NOMO-1 treated with dmso at 0.1 percent for 144 hours (cell line): ENCODE results near the gene RPE.

ENCODE experiments used
- DNase-seq: peaks from one replicate; lab custom pipeline; 2025; ENCODE audit not compliant: unreplicated experiment; lab: John Stamatoyannopoulos, UW

The RPE gene

DNA sequence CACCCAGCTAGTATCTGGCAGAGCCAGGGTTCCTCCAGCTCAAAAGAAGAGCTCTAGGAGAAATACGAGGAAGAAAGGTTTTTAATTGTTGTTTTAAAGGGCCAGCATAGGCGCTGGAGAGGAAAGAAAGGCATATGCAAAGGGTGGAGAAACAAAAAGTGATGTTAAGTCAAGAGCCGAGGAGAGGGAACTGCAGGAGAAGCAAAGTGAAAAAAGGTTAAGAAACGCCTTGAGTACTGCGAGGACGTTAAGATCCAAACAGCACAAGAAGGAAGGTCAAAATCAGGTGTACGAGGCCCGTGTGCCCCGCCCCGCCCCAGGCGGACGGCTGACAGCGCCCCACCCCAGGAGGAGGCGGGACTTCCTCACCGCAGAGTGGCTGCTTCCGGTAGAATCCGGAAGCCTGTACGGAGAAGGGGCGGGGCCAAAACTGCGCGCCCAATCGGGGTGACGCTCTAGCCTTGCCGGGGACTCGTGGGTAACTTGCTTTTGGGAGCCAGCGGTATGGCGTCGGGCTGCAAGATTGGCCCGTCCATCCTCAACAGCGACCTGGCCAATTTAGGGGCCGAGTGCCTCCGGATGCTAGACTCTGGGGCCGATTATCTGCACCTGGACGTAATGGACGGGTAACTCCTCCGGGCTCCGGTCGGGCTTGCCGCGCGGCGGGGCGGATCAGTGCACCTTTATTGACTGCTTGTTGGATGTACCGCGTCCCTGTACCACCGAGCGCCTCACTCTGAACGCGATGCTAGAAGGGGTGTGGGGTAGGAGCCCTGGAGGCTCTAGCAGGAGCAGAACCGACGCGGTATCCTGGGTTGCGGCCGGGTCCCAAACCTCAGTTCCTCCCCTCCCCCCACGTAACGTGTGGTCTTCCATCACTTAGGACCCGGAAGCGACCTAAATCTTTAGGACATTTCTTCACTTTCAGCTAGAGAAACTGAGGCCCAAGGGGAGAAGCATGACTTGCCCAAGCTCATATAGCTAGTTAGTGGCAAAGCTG, at the start of gene RPE:
TSS of gene RPE (plus strand) at position 481 of the 1,000 bp plus-strand sequence. CDS start at position 505, 24 bp downstream.
- DNase-seq, result peak; percentile 94

DNA sequence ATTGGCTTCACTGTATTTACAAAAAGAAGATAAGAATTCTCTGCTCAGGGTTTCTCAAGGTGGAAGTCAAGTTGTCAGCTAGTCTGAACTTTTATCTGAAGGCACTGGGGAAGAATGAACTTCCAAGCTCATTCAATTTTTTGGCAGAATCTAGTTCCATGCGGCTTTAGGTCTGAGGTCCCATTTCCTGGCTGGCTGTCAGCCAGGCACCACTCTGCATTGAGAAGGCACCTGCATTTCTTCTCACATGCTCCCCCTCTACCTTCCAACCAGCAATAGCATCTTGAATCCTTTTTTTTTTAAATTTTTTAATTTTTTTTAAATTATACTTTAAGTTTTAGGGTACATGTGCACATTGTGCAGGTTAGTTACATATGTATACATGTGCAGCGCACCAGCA, 46.2 kb upstream of the RPE start:
- no peak for DNase-seq

DNA sequence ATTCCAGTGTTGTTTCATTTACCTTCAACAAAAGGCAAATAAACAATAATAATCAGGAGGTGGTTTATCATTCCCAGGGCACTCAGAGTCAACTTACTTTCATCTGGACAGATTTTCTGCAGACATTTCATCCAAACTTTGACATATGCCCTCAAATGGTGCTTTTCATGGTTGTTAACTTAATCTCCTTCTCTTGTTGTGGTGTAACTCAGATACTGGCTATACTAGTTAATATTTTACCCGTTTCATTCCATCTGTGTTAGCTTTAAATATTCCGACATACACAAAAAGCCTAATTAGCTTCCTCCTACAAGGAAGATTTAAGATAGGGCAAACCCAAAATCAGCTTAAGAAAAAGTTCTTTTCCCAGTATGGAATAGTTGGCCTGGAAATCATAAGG, 44.4 kb upstream of the RPE start:
- no peak for DNase-seq

- no peak for DNase-seq
Observed at GRCh38 chr2:209960045-209960444, 42.4 kb upstream of the RPE start.

DNA sequence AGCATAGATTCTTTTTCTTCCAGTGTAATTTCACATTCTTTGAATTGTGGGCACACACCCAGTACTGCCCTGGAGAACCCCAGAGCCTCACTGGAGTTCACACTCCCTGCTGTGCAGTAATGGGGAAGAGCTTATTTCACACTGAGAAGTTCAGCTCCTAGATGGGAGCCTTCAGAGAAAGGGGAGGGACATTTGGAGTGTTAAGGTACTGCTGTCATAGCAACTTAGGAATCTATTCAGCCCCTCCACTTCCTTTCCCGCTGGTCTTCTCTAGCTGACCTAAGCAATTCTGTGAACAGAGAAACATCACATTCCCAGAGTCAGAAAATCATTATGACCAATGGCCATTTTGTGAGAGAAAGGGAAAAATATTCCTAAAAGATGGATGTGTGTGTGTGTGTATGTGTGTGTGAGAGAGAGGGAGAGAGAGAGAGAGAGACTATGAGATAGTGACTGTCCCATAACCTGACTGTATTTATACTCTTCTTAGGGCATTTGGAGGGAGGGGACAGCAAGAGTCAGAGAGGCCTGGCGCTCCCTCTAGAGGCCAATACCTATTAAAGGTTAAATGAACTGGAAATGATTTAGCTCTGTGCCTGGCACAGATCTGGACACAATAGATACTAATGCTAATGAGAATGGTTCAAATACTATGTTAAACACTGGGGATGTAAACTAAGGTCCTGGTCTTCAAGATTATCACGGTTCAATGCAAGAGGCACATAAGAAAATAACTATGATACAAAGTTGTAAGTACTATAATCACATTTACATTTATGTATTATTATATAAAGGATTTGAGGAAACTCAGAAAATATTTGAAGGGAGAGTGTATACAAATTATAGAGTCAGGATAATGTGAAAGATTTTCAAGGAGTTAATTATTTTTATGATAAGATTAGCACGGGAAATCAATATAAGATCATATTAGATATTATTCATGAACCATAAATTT, 41.5 kb upstream of the RPE start:
- peak; percentile 61 for DNase-seq

DNA sequence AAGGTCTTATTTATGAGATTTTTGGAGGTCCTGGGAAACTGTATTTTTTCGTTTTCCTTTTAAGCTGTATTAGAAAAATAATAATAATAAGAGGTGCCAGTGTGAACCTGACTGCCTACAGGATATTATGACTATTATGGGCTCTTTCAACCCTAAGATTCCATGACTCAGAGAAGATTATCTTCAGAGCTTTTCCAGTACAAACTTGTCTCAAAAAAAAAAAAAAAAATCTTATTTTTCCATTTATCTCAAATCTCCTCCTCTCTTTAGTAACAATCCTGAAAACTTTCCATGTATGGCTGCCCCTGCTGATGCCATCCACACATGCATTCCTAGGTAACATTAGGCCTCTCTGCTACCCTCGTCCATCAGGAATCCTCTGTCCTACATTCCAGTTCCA, 36.7 kb upstream of the RPE start:
- no peak for DNase-seq

GRCh38 chr2:209969692-209970091, 32.7 kb upstream of the RPE start:
- no peak for DNase-seq

DNA sequence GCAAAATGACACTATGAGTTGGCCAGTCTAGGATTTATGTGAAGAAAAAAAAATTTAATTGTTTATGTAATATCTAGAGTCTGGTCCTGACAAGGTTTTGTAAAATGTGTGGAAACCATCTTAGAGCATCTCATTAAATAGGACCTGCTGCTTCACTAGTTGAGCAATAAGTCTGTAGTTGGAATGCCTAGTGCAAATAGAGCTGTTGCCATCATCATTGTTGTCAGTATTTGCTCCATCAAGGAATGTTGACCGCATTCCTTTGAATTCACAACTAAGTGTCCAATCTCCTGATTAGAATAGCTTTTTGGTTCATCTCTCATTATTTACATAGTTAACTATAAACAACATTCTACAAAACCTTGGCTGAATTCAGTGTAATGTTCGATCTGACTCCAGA, 32.2 kb upstream of the RPE start:
- DNase-seq, result no peak

- DNase-seq, result no peak
Observed at GRCh38 chr2:209970711-209971110, 31.7 kb upstream of the RPE start.

- DNase-seq, result no peak
Observed at GRCh38 chr2:209973328-209973727, 29.1 kb upstream of the RPE start.

DNA sequence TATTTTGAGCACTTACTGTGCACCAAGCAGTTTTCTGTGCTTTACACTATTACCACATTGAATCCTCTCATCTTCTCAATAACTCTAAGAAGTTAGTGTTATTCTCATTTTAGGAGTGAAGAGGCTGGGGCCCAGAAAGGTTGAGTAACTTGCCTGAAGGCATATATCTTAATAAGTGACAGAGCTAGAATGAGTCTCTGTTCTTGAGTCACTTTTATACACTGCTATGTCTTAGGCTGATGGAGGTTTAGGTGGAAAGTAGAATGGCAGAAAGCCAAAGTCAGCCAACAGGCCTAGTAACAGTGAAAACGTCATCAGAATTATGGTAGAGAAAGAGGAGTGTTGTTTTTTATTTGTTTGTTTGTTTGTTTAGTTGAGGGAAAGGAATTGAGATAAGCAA, 27.9 kb upstream of the RPE start:
- DNase-seq, result no peak

DNA sequence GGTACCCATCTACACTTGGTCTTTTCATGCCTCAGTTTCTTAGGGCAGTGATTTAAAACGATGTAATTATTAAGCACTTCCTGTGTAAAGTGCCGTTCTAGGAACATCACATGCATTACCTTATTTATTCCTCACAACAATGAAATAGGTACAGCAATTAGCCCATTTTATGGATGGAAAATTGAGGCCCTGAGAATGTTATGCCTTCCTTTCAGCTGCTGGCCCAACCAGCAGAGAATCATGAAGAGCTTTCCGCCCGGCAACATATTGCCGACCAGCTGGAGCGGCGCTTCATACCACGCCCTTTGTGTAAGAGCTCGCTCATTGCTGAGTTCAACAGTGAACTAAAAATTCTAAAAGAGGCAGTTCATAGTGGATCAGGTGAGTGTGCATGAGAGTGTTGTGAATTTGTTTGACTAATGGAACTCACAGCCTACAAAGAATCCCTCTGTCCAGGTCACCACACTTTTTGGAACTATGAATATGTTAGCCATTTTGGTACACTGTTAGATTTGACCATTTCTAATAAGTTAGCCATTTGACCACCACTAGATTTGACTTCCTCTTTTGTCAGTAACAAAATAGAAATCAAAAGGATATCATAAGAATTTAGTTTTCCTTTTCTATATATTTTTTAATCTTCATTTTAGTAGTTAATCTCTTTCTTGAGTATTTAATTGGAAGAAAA, 25.6 kb upstream of the RPE start:
- peak; percentile 13 for DNase-seq

- DNase-seq, result peak; percentile 40
Observed at GRCh38 chr2:209977386-209978239, 24.8 kb upstream of the RPE start.

DNA sequence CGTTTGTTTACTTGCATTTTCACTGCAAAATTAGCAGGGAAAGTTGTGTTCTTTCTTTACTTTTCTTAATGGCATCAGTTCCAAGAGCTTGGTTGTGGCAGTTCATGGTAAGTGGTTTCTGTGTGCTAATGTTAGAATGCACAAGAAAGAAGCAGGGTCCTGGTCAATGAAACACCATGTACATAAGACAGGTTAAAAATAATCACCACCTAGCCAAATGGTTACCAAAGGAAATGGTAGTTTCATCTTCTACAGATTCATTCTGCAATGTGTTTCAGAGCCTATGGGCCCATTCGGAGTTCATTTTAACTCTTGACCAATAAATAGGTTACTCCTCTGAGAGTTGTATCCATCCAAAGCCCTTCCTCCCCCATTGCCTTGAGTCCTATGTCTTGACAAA, 18.1 kb upstream of the RPE start:
- no peak for DNase-seq

DNA sequence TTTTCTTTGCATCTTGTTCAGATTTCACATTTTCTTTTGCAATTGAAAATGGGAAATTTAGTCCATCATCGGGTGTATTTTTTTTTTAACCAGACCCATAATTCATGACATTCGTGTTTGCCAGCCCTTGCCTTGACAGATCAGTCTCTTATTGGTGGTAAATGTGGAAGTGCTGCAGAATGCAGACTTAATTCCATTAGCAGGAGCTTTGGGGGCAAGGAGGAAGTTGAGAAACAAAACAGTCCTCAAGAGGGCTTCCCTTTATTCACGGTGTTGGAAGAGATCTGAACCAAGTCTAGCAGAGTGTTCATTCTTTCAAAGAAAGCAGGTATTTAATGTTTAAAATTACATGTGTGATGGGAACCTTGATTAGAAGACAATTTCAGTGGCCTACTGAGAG, 16.6 kb upstream of the RPE start:
- peak; percentile 86 for DNase-seq

DNA sequence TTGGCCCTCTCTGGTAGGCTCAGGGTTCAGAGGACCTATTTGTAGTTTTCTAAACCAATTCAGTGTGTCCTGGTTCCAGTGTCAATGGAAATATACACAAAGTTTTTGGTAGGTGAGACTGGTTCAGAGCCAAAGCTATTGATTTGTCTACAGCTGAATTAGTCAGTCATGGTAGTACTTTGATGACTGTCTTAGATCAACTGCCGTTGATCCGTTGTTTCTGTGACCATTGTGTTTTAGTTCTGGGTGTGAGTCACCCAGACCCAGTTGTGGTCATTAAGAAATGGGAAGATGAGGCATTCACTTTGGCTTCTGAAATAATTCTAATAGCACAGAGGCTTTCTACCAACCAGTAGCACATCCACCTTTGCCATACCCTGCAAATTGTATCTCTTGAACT, 16.0 kb upstream of the RPE start:
- DNase-seq, result no peak

DNA sequence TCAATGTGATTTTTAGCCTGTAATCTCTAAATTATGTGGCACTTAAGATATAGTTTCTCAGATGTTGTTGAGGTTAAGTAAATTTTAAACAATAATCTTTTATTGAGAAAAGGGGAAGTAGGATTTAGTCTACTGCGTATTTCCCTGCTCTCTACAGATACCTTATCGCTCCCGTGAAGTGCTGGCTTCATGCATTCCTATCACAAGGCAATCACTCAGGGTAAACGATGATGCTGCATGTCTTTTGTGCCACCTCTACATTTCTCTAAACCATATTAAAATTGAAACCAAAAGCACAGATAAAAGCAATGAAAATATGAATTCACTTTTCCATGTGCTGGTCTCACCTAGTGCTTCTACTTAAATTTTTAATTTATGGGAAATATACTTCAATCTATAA, 14.4 kb upstream of the RPE start:
- no peak for DNase-seq

DNA sequence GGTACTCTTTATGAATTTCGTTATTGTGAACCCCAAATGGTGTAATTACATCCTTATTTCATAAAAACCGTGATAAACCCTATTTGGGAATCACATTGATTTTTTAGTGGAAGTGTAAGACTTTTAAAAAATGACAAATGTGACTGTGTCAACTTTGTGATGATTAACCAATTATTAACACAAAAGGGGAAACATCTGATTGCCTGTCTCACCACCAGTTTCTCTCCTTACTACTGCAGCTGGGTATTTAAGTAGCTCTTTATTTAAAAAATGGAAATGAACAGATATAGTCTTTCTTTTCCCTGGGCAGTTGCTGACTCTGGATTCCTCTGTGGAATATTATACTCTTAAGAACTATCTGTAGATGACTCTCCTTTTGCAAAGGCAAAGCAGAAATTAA, 11.6 kb upstream of the RPE start:
- no peak for DNase-seq

DNA sequence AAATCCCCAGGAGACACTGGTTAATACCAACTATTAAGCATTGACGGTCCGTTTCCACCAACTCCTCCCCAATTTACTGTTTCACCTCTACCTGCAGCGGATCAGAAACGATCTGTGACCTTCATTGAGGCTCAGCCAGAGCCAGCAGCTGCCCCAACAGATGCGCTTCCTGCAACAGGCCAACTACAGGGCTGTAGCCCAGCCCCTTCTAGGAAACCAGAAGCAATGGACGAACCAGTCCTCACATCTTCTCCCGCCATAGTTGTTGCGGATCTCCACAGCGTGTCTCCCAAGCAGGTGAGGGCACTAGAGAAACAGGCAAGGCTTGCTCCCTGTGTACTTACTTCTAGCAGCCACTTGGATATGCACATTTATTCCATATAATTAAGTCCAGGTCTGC, 8.5 kb upstream of the RPE start:
- no peak for DNase-seq

DNA sequence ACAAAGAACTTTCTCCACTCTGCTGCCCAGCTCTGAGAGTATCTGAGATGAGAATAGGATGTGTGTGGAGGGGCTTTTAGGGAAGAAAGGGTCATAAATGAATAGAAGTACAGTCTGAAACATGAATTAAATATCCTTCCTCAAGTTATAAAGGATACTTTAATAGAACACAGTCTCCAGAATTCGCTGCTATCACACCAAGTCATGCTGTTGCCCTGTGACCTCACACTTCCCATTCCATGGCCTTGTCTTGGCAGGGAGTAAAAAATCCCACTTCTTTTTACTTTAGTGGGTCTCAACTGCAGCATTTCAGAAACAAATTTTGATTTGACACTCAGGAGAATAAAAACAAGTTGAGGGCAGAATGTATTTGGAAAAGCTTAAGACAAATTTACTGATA, 3.8 kb upstream of the RPE start:
- DNase-seq, result no peak
